Stomach (tissue), 9 donors: ENCODE results near the gene RMC1. TPM values are rescaled to one million over a fixed set of nuclear protein-coding genes. Genes with fewer than 3 reads are reported as not detected.

Source experiments
- DNase-seq, 2 donors: peaks; one replicate each; pipeline versions ENCODE4 v3.0.0 to v3.0.0-alpha.2; 2013 to 2019
- H3K27ac ChIP-seq, 5 donors: fragments of 200-600 bp in 4 of 5; sonication (generic) in 4 of 5; one replicate each; pipeline ENCODE4 v1.5.1; 2013 to 2019; ENCODE audit warnings: mild to moderate bottlenecking in 1 of 5, moderate library complexity in 1 of 5
- H3K27me3 ChIP-seq, 3 donors: fragments of 200-600 bp; sonication (generic); one replicate each; pipeline ENCODE4 v1.5.1; 2017 to 2019; ENCODE audit warnings: mixed run types in 1 of 3
- H3K36me3 ChIP-seq, 4 donors: fragments of 200-600 bp; sonication (generic); 1 replicate in 3 of 4; 2 replicates in 1 of 4; pipeline ENCODE4 v1.5.1; 2016 to 2019
- H3K4me1 ChIP-seq, 4 donors: fragments of 200-600 bp; sonication (generic); one replicate each; pipeline ENCODE4 v1.5.1; 2016 to 2019
- H3K4me3 ChIP-seq, 4 donors: fragments of 200-600 bp; sonication (generic) in 3 of 4; one replicate each; pipeline ENCODE4 v1.5.1; 2016 to 2019; ENCODE audit warnings: mild to moderate bottlenecking in 1 of 4
- H3K9me3 ChIP-seq, 4 donors: fragments of 200-600 bp; sonication (generic); one replicate each; pipeline ENCODE4 v1.5.1; 2016 to 2019
- CTCF ChIP-seq, 7 experiments: fragments of 450-650 bp in 4 of 7; fragments of 200-600 bp in 3 of 7; sonication (generic) in 3 of 7; IDR thresholded peaks; one replicate each; pipeline ENCODE4 v1.5.1; 2016 to 2019; ENCODE audit warnings: antibody characterized with exemption in 7 of 7, control low read depth in 2 of 7, mild to moderate bottlenecking in 1 of 7
- EP300 ChIP-seq: sonication (generic); formaldehyde crosslinking; IDR thresholded peaks from one replicate; pipeline ENCODE4 v1.6.1; 2017; ENCODE audit warnings: antibody characterized with exemption
- POLR2A ChIP-seq, 4 donors: fragments of 450-650 bp; IDR thresholded peaks; one replicate each; pipeline ENCODE4 v1.6.1; 2016; ENCODE audit warnings: antibody characterized with exemption in 4 of 4, control low read depth in 2 of 4, mild to moderate bottlenecking in 1 of 4, moderate library complexity in 1 of 4
- POLR2AphosphoS5 ChIP-seq, 3 donors: sonication (generic); formaldehyde crosslinking; IDR thresholded peaks; one replicate each; pipeline ENCODE4 v1.6.1; 2016; ENCODE audit warnings: antibody characterized with exemption in 3 of 3
- WGBS, 5 donors: extraction: QIAGEN DNeasy Blood & Tissue Kit in 3 of 5; methylation state at CpG; one replicate each; pipeline versions ENCODE4 v1.1.5 to v1.1.7; 2013 to 2018; 5-methylcytosine and 5-hydroxymethylcytosine counted together
- intact Hi-C: fragments of 100-400 bp; cut with DNase I; formaldehyde crosslinking; loops from one replicate; pipeline ENCODE4 v1.15.1; 2023; ENCODE audit warnings: low total_unique reads
- polyA plus RNA-seq, 3 donors: library from polyadenylated mRNA; stranded (reverse); fragments of 200-250 nt; gene quantifications; one replicate each; pipeline ENCODE4 v1.2.3, GENCODE V29; 2013
- total RNA-seq, 5 donors: library from RNA; depleted of rRNA; stranded (reverse); fragments of >200 nt; gene quantifications; one replicate each; pipeline versions ENCODE4 v1.1.0 to v1.2.3, GENCODE V29; 2014 to 2016
- donor health status: healthy with polysubstance abuse.
- donor health status: Bipolar disorder and iron deficiency.
- donor health status: healthy.

The RMC1 gene
- total and polyA plus RNA-seq, 8 donors: 0.87 to 41.2 (median 31.6) TPM

DNA sequence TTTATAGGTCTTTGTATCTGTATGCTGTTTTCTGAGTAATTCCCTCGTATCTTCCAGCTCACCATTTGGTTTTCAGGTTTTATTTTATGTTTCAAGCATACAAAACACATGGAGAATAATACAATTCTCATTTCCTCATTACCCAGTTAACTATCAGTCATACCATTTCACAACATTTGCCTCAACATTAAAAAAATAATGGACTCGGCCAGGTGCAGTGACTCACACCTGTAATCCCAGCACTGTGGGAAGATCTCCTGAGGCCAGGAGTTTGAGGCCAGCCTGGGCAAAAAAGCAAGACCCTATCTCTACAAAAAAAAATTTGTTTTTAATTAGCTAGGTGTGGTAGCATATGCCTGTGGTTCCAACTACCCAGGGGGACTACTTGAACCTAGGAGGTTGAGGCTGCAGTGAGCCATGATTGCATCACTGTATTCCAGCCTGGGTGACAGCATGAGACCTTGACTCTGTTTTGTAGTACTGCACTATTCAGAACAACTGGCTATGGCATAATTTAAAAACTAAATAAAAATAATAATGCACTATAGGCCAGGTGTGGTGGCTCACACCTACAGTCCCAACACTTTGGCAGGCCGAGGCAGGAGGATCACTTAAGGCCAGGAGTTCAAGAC, 62.7 kb downstream of the RMC1 start:
- 67 to 88% (median 78%) methylated on average over 3 of the region's 3 CpGs for WGBS, 5 donors
- no peak for DNase-seq
- H3K27ac ChIP-seq: no peak overlapping the region
- peaks cover 0 to 18% (median 10%) of the 10 kb centered on the region in 4 donors for H3K4me1 ChIP-seq
- intact Hi-C loops: no loop called here
- H3K9me3 ChIP-seq: no peaks in the 10 kb centered on the region
- H3K27me3 ChIP-seq: no peaks in the 10 kb centered on the region
- no peak overlapping the region for H3K4me3 ChIP-seq
- TF ChIP-seq POLR2A (IDR thresholded peaks at IDR 0.05): no peak
- no peak for TF ChIP-seq EP300
- TF ChIP-seq POLR2AphosphoS5 (IDR thresholded peaks at IDR 0.05): no peak
- TF ChIP-seq CTCF (IDR thresholded peaks at IDR 0.05): no peak
- peaks cover 21 to 96% (median 96%) of the 10 kb centered on the region in 4 donors for H3K36me3 ChIP-seq

GRCh38 chr18:23567671-23568070, 64.4 kb downstream of the RMC1 start:
- WGBS, 5 donors: 87 to 92% (median 90%) methylated on average over 3 of the region's 3 CpGs
- no peak for DNase-seq
- Histone ChIP-seq H3K36me3 (peaks cover 22 to 96% (median 96%) of the 10 kb centered on the region in 4 donors), H3K4me3 (no peak overlapping the region), H3K9me3 (no peaks in the 10 kb centered on the region), H3K27me3 (no peaks in the 10 kb centered on the region), H3K27ac (no peak overlapping the region), H3K4me1 (peaks cover 7 to 21% (median 10%) of the 10 kb centered on the region in 4 donors)
- intact Hi-C loops: no loop called here
- no peak for TF ChIP-seq POLR2AphosphoS5 (IDR thresholded peaks at IDR 0.05)
- TF ChIP-seq POLR2A (IDR thresholded peaks at IDR 0.05): no peak
- no peak for TF ChIP-seq CTCF (IDR thresholded peaks at IDR 0.05)
- TF ChIP-seq EP300: no peak

GRCh38 chr18:23568281-23569138, 65.2 kb downstream of the RMC1 start:
- Histone ChIP-seq H3K4me3 (no peak overlapping the region), H3K9me3 (no peaks in the 10 kb centered on the region), H3K4me1 (peaks cover 7 to 27% (median 13%) of the 10 kb centered on the region in 4 donors), H3K27ac (no peak overlapping the region), H3K36me3 (peaks cover 22 to 97% (median 94%) of the 10 kb centered on the region in 4 donors), H3K27me3 (no peaks in the 10 kb centered on the region)
- DNase-seq: no peak
- TF ChIP-seq POLR2AphosphoS5 (IDR thresholded peaks at IDR 0.05) (no peak), CTCF (IDR thresholded peaks at IDR 0.05) (no peak), POLR2A (IDR thresholded peaks at IDR 0.05) (no peak), EP300 (no peak)
- intact Hi-C loops: no loop called here
- 50 to 69% (median 59%) methylated on average over 7 of the region's 7 CpGs for WGBS, 5 donors

GRCh38 chr18:23569299-23570063, 66.2 kb downstream of the RMC1 start:
- Histone ChIP-seq H3K4me1 (peaks cover 15 to 31% (median 21%) of the 10 kb centered on the region in 4 donors), H3K27me3 (no peaks in the 10 kb centered on the region), H3K9me3 (no peaks in the 10 kb centered on the region), H3K36me3 (peaks cover 22 to 88% (median 85%) of the 10 kb centered on the region in 4 donors), H3K27ac (no peak overlapping the region), H3K4me3 (no peak overlapping the region)
- 83 to 86% (median 85%) methylated on average over 5 of the region's 5 CpGs for WGBS, 5 donors
- DNase-seq: no peak
- TF ChIP-seq CTCF (IDR thresholded peaks at IDR 0.05) (no peak), POLR2AphosphoS5 (IDR thresholded peaks at IDR 0.05) (no peak), POLR2A (IDR thresholded peaks at IDR 0.05) (no peak), EP300 (no peak)
- intact Hi-C loops: no loop called here
